HepG2 (cell line): ENCODE results near the gene ERLEC1. TPM values are rescaled to one million over a fixed set of nuclear protein-coding genes. Genes with fewer than 3 reads are reported as not detected.

Source experiments
- BHLHE40 ChIP-seq: IDR thresholded peaks from 2 replicates; pipeline ENCODE4 v1.6.1; 2011; ENCODE audit warnings: low read length, improper control_type of control experiment
- DBP ChIP-seq: sonication (generic); formaldehyde crosslinking; IDR thresholded peaks from 2 replicates; pipeline ENCODE4 v1.4.0; 2020; ENCODE audit warnings: missing genetic modification reagents; ENCODE audit errors: not compliant biosample characterization
- ZBTB7B ChIP-seq: sonication (generic); formaldehyde crosslinking; IDR thresholded peaks from 2 replicates; pipeline ENCODE4 v1.4.0; 2020; ENCODE audit warnings: missing genetic modification reagents
- ZNF136 ChIP-seq: sonication (generic); formaldehyde crosslinking; IDR thresholded peaks from 2 replicates; pipeline ENCODE4 v1.8.1; 2022; ENCODE audit warnings: low read depth, mild to moderate bottlenecking, moderate library complexity, missing genetic modification reagents
- ZNF597 ChIP-seq: sonication (generic); formaldehyde crosslinking; IDR thresholded peaks from 2 replicates; pipeline ENCODE4 v1.5.0; 2020; ENCODE audit warnings: missing genetic modification reagents
- ZNF619 ChIP-seq: sonication (generic); formaldehyde crosslinking; IDR thresholded peaks from 2 replicates; pipeline ENCODE4 v1.4.0; 2020; ENCODE audit warnings: mild to moderate bottlenecking, missing genetic modification reagents
- ZNF781 ChIP-seq: sonication (generic); formaldehyde crosslinking; IDR thresholded peaks from 2 replicates; pipeline ENCODE4 v1.5.1; 2020; ENCODE audit warnings: borderline replicate concordance, mild to moderate bottlenecking, missing genetic modification reagents; ENCODE audit errors: not compliant biosample characterization
- ZNF841 ChIP-seq: sonication (generic); formaldehyde crosslinking; IDR thresholded peaks from 2 replicates; pipeline ENCODE4 v1.8.1; 2023; ENCODE audit warnings: missing genetic modification reagents, borderline replicate concordance
- polyA plus RNA-seq, 8 experiments: library from polyadenylated mRNA; depleted of rRNA in 3 of 8; stranded (reverse) in 7 of 8; unstranded in 1 of 8; fragments of >200 nt; fragmentation: Illumina TruSeq in 4 of 8; extraction: Trizol in 4 of 8; gene quantifications; 2 replicates each; pipeline versions ENCODE4 v1.2.1 to v1.2.3, GENCODE V29; 2011 to 2016; ENCODE audit warnings: low read depth in 4 of 8, missing spikeins in 1 of 8, mixed read lengths in 1 of 8; ENCODE audit not compliant: insufficient read depth in 1 of 8
- total RNA-seq, 5 experiments: library from RNA; depleted of rRNA; stranded (reverse); fragments of >200 nt; fragmentation: Illumina TruSeq; extraction: Trizol; gene quantifications; 2 replicates each; pipeline ENCODE4 v1.2.3, GENCODE V29; 2016; ENCODE audit warnings: low read depth in 1 of 5
- TF ChIP-seq, protein P1 (sequence below): sonication (generic); formaldehyde crosslinking; IDR thresholded peaks from 2 replicates; pipeline ENCODE4 v1.5.0; 2020; ENCODE audit warnings: mild to moderate bottlenecking, missing genetic modification reagents
- TF ChIP-seq, protein P2 (sequence below): IDR thresholded peaks from 2 replicates; pipeline ENCODE4 v1.6.1; 2016; ENCODE audit warnings: missing compliant biosample characterization, missing genetic modification reagents, borderline replicate concordance
- TF ChIP-seq, protein P3 (sequence below): sonication (generic); formaldehyde crosslinking; IDR thresholded peaks from 2 replicates; pipeline ENCODE4 v1.9.0; 2021; ENCODE audit warnings: mild to moderate bottlenecking, missing genetic modification reagents
- TF ChIP-seq, protein P4 (sequence below): sonication (generic); formaldehyde crosslinking; IDR thresholded peaks from 2 replicates; pipeline ENCODE4 v1.5.0; 2020; ENCODE audit warnings: mild to moderate bottlenecking, missing genetic modification reagents

The ERLEC1 gene
- total and polyA plus RNA-seq, 2 of the 13 experiments (the other 11 are each of a cell fraction or from before 2014, with no cell fraction given): 87.3 to 88.4 TPM

GRCh38 chr2:53786352-53786704, 516 bp upstream of the ERLEC1 start (continued):
- TF ChIP-seq, protein P1, sequence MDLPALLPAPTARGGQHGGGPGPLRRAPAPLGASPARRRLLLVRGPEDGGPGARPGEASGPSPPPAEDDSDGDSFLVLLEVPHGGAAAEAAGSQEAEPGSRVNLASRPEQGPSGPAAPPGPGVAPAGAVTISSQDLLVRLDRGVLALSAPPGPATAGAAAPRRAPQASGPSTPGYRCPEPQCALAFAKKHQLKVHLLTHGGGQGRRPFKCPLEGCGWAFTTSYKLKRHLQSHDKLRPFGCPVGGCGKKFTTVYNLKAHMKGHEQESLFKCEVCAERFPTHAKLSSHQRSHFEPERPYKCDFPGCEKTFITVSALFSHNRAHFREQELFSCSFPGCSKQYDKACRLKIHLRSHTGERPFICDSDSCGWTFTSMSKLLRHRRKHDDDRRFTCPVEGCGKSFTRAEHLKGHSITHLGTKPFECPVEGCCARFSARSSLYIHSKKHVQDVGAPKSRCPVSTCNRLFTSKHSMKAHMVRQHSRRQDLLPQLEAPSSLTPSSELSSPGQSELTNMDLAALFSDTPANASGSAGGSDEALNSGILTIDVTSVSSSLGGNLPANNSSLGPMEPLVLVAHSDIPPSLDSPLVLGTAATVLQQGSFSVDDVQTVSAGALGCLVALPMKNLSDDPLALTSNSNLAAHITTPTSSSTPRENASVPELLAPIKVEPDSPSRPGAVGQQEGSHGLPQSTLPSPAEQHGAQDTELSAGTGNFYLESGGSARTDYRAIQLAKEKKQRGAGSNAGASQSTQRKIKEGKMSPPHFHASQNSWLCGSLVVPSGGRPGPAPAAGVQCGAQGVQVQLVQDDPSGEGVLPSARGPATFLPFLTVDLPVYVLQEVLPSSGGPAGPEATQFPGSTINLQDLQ (CRISPR knock-in tag): peak; percentile 88; the same call in 1 of the 2 replicates
- TF ChIP-seq ZBTB7B (CRISPR knock-in tag) (no peak), ZNF619 (CRISPR knock-in tag) (no peak), ZNF841 (CRISPR knock-in tag) (peak; percentile 60; the same call in 1 of the 2 replicates), ZNF597 (no peak), DBP (CRISPR knock-in tag) (no peak), ZNF781 (peak; percentile 11), ZNF136 (CRISPR knock-in tag) (0 out of 2 replicates have a peak, but pooled peaks have one; percentile 21), BHLHE40 (no peak)
- TF ChIP-seq, protein P2, sequence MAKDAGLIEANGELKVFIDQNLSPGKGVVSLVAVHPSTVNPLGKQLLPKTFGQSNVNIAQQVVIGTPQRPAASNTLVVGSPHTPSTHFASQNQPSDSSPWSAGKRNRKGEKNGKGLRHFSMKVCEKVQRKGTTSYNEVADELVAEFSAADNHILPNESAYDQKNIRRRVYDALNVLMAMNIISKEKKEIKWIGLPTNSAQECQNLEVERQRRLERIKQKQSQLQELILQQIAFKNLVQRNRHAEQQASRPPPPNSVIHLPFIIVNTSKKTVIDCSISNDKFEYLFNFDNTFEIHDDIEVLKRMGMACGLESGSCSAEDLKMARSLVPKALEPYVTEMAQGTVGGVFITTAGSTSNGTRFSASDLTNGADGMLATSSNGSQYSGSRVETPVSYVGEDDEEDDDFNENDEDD: no peak
- TF ChIP-seq, protein P3, sequence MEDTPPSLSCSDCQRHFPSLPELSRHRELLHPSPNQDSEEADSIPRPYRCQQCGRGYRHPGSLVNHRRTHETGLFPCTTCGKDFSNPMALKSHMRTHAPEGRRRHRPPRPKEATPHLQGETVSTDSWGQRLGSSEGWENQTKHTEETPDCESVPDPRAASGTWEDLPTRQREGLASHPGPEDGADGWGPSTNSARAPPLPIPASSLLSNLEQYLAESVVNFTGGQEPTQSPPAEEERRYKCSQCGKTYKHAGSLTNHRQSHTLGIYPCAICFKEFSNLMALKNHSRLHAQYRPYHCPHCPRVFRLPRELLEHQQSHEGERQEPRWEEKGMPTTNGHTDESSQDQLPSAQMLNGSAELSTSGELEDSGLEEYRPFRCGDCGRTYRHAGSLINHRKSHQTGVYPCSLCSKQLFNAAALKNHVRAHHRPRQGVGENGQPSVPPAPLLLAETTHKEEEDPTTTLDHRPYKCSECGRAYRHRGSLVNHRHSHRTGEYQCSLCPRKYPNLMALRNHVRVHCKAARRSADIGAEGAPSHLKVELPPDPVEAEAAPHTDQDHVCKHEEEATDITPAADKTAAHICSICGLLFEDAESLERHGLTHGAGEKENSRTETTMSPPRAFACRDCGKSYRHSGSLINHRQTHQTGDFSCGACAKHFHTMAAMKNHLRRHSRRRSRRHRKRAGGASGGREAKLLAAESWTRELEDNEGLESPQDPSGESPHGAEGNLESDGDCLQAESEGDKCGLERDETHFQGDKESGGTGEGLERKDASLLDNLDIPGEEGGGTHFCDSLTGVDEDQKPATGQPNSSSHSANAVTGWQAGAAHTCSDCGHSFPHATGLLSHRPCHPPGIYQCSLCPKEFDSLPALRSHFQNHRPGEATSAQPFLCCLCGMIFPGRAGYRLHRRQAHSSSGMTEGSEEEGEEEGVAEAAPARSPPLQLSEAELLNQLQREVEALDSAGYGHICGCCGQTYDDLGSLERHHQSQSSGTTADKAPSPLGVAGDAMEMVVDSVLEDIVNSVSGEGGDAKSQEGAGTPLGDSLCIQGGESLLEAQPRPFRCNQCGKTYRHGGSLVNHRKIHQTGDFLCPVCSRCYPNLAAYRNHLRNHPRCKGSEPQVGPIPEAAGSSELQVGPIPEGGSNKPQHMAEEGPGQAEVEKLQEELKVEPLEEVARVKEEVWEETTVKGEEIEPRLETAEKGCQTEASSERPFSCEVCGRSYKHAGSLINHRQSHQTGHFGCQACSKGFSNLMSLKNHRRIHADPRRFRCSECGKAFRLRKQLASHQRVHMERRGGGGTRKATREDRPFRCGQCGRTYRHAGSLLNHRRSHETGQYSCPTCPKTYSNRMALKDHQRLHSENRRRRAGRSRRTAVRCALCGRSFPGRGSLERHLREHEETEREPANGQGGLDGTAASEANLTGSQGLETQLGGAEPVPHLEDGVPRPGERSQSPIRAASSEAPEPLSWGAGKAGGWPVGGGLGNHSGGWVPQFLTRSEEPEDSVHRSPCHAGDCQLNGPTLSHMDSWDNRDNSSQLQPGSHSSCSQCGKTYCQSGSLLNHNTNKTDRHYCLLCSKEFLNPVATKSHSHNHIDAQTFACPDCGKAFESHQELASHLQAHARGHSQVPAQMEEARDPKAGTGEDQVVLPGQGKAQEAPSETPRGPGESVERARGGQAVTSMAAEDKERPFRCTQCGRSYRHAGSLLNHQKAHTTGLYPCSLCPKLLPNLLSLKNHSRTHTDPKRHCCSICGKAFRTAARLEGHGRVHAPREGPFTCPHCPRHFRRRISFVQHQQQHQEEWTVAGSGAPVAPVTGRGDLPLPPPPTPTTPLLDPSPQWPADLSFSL (CRISPR knock-in tag): no peak
- TF ChIP-seq, protein P4, sequence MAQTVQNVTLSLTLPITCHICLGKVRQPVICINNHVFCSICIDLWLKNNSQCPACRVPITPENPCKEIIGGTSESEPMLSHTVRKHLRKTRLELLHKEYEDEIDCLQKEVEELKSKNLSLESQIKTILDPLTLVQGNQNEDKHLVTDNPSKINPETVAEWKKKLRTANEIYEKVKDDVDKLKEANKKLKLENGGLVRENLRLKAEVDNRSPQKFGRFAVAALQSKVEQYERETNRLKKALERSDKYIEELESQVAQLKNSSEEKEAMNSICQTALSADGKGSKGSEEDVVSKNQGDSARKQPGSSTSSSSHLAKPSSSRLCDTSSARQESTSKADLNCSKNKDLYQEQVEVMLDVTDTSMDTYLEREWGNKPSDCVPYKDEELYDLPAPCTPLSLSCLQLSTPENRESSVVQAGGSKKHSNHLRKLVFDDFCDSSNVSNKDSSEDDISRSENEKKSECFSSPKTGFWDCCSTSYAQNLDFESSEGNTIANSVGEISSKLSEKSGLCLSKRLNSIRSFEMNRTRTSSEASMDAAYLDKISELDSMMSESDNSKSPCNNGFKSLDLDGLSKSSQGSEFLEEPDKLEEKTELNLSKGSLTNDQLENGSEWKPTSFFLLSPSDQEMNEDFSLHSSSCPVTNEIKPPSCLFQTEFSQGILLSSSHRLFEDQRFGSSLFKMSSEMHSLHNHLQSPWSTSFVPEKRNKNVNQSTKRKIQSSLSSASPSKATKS (CRISPR knock-in tag): no peak
